ENCODE results near the gene IQCH. TPM values are rescaled to one million over a fixed set of nuclear protein-coding genes. Genes with fewer than 3 reads are reported as not detected.

Gene IQCH
- total and polyA plus RNA-seq, 2 of the 4 experiments (the other 2 are of a cell fraction), result 0.60 to 2.5 TPM

DNA sequence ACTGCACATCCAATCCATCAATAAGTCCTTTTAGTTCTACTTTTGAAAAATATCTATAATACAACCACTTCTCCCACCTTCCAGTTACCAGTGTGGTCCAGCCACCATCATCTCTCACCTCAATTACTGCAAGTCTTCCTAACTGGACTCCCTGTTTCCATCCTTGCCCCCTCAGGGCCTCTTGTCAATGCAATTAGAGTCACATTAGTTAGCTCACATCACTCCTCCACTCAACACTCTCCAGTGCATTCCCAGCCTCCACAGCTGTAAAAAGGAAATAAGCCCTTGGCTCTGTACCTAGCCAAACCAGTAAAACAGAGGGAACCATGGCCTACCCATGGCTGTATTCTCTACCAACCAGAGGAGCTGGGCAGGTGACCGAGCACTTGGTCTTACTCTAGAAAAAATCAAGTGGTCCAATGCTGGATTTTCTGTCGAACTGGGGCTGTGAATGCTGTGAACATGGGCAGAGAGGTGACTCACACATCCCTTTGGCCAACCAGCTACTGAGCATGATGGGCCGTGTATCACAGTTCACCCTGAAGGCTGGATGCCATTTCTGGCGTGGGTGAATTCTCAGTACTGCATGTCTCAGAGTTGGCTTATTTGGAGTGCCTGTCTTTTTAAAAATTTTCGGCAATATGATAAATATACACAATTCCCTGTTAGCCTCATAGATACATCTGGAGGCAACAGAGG, 203.9 kb downstream of the IQCH start (continued):
- no peak for TF ChIP-seq CHD1 (IDR thresholded peaks at IDR 0.05; ENCODE audit: low read depth, low read length)

DNA sequence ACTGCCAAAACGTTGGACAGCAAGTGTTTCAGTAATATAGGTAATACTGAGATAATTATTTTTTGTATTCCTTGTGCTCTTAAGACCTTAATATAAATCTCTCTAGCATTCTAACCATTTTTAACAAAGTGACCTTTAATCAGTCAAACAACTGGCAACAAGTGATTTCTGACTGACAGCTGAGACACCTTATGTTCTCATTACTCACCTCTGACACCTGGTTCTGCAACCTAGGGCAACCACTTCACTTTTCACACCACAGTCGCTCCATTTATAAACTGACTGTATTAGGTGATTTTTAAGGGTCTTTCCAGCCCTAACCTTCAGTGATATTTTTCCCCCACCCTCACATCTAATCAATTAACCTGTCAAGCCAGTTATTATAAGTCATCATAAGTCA, 205.9 kb downstream of the IQCH start:
- no peak overlapping the region for H3K14ac ChIP-seq (replicated peaks; ENCODE audit: low read depth, low read length)
- ChIA-PET CTCF (no interaction called here), POLR2A (ENCODE audit: unreplicated experiment) (no interaction called here)
- ATAC-seq (ENCODE audit: low read depth) (no peak), DNase-seq (no peak)
- no peak overlapping the region for H3K9ac ChIP-seq (ENCODE audit: low read depth, low read length)
- H2BK120ac ChIP-seq (ENCODE audit: low read depth, low read length), result no peak overlapping the region
- H3K18ac ChIP-seq (ENCODE audit: low read depth, low read length), result no peak overlapping the region
- peaks cover 22% of the 10 kb centered on the region for H3K27me3 ChIP-seq (ENCODE audit: control insufficient read depth, insufficient read depth, low read length)
- H4K5ac ChIP-seq (ENCODE audit: low read depth, low read length), result no peak overlapping the region
- no peak overlapping the region for H2BK5ac ChIP-seq (ENCODE audit: low read depth, low read length, poor library complexity, severe bottlenecking)
- in situ Hi-C loops (cut with MboI; ENCODE audit: low sequenced_read_pairs), result no loop called here
- no peak overlapping the region for H4K91ac ChIP-seq (ENCODE audit: insufficient read depth, low read depth, low read length)
- no peak overlapping the region for H3K4me3 ChIP-seq (ENCODE audit: insufficient read depth, low read depth, low read length)
- H3K27ac ChIP-seq (ENCODE audit: insufficient read depth, low read length), result no peak overlapping the region
- H4K20me1 ChIP-seq (ENCODE audit: insufficient read depth, low read length), result no peaks in the 10 kb centered on the region
- H2AK9ac ChIP-seq (replicated peaks; ENCODE audit: low read depth, low read length, poor library complexity), result no peak overlapping the region
- H3K79me1 ChIP-seq (ENCODE audit: low read depth in 1 of 2, low read length in 2 of 2), result no peaks in the 10 kb centered on the region
- dilution Hi-C loops (cut with HindIII; ENCODE audit: low sequenced_read_pairs, unreplicated experiment), result no loop called here
- no peaks in the 10 kb centered on the region for H3K9me3 ChIP-seq (ENCODE audit: control insufficient read depth, insufficient read depth, low read length)
- no peaks in the 10 kb centered on the region for H3K36me3 ChIP-seq (ENCODE audit: control insufficient read depth, insufficient read depth, low read length)
- no peak overlapping the region for H3K4me2 ChIP-seq (ENCODE audit: low read depth, low read length)
- no peak overlapping the region for H2AFZ ChIP-seq (replicated peaks; ENCODE audit: low read length, poor library complexity)
- no peaks in the 10 kb centered on the region for H3K9me1 ChIP-seq (ENCODE audit: insufficient read depth, low read length)
- no peak overlapping the region for H3K56ac ChIP-seq (ENCODE audit: extremely low read depth, insufficient read depth, low read length)
- no peak overlapping the region for H2AK5ac ChIP-seq (ENCODE audit: low read depth, low read length)
- no CpG with 5 or more reads among the region's 2 CpGs for WGBS, 2 experiments (ENCODE audit: extremely low coverage in 2 of 2, insufficient read length in 1 of 2)
- no peak overlapping the region for H4K8ac ChIP-seq (ENCODE audit: low read depth in 2 of 2, low read length in 2 of 2)
- H2BK15ac ChIP-seq (ENCODE audit: low read depth, low read length), result no peak overlapping the region
- no peak overlapping the region for H3K4ac ChIP-seq (ENCODE audit: low read depth, low read length)
- H3K23ac ChIP-seq (ENCODE audit: low read depth, low read length), result no peak overlapping the region
- BruUV-seq (replicated peaks), result no TSS peak
- no peak overlapping the region for H2BK20ac ChIP-seq (ENCODE audit: low read depth, low read length)
- intact Hi-C loops (cut with micrococcal nuclease), result no loop called here
- no peaks in the 10 kb centered on the region for H3K4me1 ChIP-seq (ENCODE audit: control insufficient read depth, insufficient read depth, low read length)
- TF ChIP-seq RFX5 (IDR thresholded peaks at IDR 0.05; ENCODE audit: low read depth, low read length) (no peak), RCOR1 (IDR thresholded peaks at IDR 0.05; ENCODE audit: insufficient replicate concordance, low read length) (no peak), MAFK (IDR thresholded peaks at IDR 0.05; ENCODE audit: low read depth, low read length) (no peak), BHLHE40 (IDR thresholded peaks at IDR 0.05; ENCODE audit: low read depth, low read length) (no peak), NFE2L2 (IDR thresholded peaks at IDR 0.05; ENCODE audit: low read depth, low read length) (no peak), MAZ (IDR thresholded peaks at IDR 0.05; ENCODE audit: borderline replicate concordance, low read depth, low read length) (no peak), SMC3 (IDR thresholded peaks at IDR 0.05; ENCODE audit: low read depth, low read length) (no peak), POLR2A (IDR thresholded peaks at IDR 0.05; ENCODE audit: low read depth, low read length) (no peak), FOS (IDR thresholded peaks at IDR 0.05; ENCODE audit: low read depth, low read length) (no peak), RAD21 (IDR thresholded peaks at IDR 0.05; ENCODE audit: low read length) (no peak), MXI1 (IDR thresholded peaks at IDR 0.05; ENCODE audit: borderline replicate concordance, low read depth, low read length) (no peak)
- TF ChIP-seq, protein P1, sequence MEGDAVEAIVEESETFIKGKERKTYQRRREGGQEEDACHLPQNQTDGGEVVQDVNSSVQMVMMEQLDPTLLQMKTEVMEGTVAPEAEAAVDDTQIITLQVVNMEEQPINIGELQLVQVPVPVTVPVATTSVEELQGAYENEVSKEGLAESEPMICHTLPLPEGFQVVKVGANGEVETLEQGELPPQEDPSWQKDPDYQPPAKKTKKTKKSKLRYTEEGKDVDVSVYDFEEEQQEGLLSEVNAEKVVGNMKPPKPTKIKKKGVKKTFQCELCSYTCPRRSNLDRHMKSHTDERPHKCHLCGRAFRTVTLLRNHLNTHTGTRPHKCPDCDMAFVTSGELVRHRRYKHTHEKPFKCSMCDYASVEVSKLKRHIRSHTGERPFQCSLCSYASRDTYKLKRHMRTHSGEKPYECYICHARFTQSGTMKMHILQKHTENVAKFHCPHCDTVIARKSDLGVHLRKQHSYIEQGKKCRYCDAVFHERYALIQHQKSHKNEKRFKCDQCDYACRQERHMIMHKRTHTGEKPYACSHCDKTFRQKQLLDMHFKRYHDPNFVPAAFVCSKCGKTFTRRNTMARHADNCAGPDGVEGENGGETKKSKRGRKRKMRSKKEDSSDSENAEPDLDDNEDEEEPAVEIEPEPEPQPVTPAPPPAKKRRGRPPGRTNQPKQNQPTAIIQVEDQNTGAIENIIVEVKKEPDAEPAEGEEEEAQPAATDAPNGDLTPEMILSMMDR (conservative IDR thresholded peaks at IDR 0.05; ENCODE audit: low read depth, low read length), result no peak
- TF ChIP-seq, protein P2, sequence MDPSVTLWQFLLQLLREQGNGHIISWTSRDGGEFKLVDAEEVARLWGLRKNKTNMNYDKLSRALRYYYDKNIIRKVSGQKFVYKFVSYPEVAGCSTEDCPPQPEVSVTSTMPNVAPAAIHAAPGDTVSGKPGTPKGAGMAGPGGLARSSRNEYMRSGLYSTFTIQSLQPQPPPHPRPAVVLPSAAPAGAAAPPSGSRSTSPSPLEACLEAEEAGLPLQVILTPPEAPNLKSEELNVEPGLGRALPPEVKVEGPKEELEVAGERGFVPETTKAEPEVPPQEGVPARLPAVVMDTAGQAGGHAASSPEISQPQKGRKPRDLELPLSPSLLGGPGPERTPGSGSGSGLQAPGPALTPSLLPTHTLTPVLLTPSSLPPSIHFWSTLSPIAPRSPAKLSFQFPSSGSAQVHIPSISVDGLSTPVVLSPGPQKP (IDR thresholded peaks at IDR 0.05; ENCODE audit: borderline replicate concordance, low read depth, low read length), result no peak
